HG03575 (cell line): ENCODE measurements around the gene CHMP4A.
"Not testable (repeated sequence)": the region's sequence is repeated elsewhere in the genome, so short reads cannot be mapped to it uniquely, and the experiment has no call there.

ENCODE experiments used
- ATAC-seq: cut with Tn5 transposase; IDR thresholded peaks from one replicate; pipeline ENCODE4 v1.9.1; 2021; ENCODE audit not compliant: unreplicated experiment, insufficient number of reproducible peaks, low FRiP score; ENCODE audit errors: extremely low read depth

The CHMP4A gene

DNA sequence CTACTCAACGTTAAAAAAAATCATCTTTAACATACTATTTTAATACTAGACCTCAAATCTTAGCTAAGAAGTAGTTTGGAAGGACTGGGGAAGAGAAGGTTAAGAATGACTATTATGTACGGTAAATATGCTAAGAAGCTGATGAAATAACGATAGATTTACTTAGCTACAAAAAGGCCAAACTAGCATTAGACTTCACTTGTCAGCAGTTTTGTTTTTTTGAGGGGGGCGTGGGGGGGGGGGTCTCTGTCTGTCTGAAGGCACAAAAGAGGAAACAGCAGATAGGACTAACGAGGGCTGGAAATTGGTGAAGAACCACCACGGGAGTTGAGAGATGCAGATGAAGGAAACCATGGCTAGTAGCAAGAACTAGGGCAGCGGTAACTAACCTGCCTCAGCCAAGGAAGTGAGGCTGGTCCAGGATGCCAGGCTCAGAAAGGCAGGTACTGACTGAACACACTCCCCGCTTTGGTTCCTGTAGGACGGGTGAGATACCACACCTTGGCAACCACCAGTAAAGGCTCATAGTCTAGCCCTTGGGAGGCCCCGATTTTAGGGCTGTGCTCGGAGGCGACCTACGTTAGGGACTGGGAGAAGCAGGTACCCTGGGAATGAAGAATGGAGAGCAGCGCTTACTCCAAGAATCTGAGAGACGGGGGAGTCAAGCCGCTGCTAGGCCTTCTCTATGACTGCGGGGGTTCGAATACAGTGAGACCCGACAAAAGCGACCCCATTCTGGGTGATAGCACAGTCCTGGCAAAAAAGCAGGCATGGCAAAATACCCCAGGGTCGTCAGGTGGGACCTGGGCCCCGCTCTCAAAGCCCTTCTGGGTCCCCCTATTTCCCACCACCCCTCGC lies 18.2 kb upstream of the CHMP4A start:
- no peak for ATAC-seq

DNA sequence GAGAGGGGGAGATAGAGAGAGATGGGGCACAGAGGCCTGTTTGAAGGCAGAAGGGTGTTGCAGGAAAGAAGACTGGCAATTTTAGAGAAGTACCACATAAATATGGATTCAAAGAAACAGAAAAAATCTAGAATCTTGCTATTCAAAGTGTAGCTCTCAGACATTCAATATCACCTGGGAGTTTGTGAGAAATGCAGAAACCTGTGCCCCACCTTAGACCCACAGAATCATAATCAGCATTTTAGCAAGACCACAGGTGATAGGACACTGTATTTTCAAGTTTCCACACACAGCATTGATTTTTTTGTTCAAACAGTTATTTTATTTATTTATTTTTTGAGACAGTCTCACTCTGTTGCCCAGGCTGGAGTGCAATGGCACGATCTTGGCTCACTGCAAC lies 15.6 kb upstream of the CHMP4A start:
- no peak for ATAC-seq

DNA sequence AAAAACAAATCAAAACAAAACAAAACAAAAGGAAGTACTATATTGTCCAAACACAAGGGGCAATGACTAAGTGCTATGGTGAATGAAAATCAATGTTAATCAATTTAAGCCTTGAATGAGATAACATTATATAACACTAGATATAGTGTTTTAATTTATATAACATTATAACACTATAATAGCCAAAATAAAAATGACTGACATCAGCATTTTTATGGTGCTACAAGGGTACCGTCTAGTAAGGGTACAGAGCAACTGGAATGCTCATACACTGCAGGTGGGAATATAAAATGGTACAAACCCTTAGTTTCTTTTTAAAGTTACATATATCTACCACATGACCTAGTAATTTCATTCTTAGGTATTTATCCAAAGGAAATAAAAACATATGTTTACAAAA lies 13.2 kb upstream of the CHMP4A start:
- no peak for ATAC-seq

DNA sequence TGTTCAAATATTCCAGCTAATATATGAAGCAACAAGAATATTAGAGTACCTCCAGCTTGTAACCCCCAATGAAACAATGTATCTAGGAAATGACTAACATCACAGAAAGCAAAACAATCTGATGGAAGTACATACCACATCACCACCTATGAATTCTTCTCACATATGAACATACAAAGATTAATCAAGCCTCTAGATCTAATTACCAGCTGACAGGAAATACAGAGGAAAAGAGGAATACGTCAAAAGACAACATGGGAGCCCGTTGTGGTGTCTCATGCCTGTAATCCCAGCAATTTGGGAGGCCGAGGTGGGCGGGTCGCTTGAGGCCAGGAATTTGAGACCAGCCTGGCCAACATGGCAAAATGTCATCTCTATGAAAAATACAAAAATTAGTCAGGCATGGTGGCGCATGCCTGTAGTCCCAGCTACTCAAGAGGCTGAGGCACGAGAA lies 11.4 kb upstream of the CHMP4A start:
- no peak for ATAC-seq

DNA sequence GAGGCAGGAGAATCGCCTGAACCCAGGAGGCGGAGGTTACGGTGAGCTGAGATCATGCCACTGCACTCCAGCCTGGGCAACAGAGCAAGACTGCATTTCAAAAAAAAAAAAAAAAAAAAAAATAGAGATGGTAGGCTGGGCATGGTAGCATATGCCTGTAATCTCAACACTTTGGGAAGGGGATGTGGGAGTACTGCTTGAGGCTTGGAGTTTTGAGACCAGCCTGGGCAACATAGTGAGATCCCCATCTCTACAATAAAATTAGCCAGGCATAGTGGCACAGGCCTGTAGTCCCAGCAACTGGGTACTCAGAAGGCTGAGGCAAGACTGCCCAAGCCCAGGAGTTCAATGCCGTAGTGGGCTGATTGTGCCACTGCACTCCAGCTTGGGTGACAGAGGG lies 9.7 kb upstream of the CHMP4A start:
- not testable (repeated sequence) for ATAC-seq

DNA sequence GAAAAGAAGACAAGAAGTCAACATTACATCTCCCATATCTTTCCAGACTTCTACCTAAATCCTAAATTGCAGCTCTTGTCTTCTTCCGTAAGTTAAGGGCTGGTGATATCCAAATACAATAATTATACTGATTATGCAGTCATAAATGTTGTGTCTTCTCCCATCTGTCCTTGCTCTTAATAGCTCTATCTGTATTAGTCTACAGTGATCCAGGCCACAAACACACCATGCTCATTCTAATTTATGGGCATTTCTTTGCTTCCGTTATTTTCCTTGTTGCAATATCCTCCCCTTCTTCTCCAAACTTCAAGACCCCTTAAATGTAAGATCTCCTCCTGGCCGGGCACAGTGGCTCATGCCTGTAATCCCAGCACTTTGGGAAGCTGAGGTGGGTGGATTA lies 6.2 kb upstream of the CHMP4A start:
- no peak for ATAC-seq

DNA sequence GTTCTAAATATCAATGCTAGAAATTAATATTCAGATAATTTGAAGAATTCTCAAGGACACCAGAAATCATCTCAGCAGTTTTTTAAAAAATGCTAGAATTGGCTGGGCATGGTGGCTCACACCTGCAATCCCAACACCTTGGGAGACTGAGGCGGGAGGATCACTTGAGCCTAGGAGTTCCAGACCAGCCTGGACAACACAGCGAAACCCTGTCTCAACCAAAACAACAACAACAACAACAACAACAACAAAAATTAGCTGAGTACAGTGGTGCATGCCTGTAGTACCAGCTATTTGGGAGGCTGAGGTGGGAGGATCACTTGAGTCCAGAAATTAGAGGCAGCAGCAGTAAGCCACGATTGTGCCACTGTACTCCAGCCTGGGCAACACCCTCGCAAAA lies 5.8 kb upstream of the CHMP4A start:
- no peak for ATAC-seq

DNA sequence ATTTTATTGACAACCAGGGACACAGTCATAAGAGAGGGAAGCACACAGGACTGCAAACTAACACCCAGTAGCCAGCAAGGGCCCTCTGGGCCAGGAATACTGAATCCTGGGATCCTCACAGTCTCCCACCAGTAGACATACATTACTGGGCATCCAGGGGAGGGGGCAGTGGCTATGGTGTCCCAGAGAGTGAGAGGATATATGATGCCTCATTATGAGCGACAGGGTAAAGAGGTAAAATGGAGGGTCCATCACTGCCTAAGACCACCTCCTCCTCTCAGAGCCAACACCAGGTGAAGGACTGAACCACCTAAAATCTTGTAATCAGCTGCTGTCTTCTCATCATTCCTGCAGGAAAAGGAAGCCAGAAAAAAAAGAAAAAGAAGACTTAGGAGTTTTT lies 3.6 kb upstream of the CHMP4A start:
- ATAC-seq, result not testable (repeated sequence)

DNA sequence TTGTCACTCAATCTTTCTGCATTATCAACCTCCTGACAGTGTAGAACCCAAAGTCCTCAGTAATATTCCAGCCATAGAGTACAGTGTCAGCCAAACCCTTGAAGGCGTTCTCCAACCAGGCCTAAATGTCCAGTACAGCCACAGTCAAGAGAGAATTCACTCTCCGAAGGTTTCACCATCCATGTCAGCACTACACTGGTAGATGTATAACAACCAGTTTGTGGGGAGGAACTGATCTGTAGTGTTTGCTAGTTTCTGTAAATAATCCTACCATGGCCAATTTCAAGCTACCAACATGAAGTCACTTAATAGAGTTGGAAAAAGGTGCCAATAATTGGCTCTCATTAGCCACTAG lies 3.0 kb upstream of the CHMP4A start:
- ATAC-seq, result no peak

DNA sequence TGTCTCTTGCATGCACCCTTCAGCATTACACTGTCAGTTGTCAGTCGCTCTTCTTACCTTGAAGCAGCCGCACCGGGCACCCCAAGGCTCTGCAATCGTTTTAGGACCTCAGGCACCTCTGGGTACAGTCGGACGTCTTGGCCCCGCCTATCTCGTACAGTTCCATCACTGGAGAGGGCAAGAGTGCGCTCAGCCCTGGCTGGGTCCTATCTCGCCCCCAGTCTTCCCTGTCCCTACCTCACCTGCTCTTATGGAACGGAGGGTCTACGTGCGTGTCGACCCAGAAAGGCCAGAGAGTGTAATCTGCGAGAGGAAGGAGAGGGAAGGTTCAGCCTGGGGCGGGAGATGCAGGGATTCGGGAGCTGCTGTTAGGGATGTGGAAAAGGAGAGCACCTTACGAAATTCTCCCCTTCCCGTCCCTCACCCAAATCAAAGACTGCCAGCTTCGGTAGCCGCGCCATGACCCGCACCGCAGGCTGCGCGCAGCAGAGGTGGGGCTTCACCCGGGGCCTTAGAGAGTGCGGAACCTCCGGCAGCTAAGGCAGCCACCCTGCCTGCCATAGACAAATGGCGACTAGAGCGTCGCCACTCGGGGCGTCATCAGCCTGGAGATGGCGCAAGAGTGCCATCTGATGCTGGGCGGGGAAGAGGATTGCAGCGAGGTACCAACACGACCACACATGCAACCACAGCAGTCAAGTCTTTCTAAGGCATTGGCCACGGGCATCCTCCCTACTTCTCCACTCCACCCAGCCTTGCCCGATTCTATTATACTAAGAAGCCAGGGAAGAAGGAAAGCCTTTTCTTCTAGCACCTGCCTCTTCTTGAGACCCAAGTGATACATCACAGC lies 2.4 kb upstream of the CHMP4A start, which contains the start of gene MDP1:
MDP1 (minus strand) TSS at position 572 of the 850 bp plus-strand sequence; CDS start at position 461, 111 bp downstream.
- peak; percentile 28 for ATAC-seq

DNA sequence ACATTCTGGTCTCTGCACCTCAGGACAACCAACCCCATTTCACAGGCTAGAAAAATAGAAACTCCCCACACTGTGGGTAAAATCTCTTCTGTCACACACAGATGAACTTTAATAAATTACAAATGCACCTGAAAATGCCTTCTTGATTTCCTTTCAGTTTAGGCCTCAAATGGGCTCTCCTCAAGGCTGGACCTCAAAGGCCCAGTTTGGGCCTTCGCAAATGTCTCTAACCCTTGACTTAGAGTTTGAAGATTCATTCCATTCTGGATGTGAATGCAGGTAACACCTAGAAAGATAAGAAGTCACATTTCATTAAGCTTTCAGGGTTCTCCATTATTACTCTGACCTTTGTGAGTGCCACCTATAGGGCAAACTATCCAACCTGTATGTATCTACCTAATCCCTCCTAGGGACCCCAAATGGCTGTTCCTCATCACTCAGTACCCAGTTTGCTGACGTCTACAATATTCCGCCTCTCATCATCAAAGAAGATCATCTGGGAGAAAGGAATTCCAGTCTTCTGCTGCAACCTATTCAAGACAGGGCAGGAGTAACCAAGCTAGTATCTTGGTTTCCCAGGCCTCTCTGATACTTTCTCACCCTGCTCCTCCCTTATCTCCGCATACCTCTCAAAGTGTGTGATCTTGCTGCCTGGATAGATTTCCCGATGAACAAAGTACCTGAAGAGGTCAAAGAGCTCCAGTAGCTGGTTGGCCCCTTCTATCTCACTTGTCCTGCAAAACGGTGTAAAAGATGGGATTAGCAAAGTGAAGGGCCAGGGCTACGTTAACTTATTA lies 776 bp upstream of the CHMP4A start:
- ATAC-seq, result no peak

DNA sequence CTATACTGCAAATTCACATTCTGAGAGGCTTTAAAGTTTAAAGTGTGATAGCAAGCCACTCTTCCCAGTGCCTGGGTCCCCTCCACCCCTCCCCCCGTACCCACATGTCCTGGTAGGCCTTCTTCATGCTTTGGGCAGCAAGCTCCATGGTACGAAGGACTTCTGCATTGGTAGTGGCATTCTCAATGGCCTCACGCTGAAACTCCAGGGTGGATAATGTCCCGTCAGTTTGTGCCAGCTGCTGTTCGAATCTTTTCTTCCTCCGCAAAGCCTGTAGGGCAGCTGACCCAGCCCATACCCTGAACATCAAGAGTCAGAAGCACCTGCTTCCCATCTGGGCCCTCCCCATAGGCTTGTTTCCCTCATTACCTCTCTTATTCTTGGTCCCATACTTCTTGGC lies 2.0 kb downstream of the CHMP4A start:
- no peak for ATAC-seq

DNA sequence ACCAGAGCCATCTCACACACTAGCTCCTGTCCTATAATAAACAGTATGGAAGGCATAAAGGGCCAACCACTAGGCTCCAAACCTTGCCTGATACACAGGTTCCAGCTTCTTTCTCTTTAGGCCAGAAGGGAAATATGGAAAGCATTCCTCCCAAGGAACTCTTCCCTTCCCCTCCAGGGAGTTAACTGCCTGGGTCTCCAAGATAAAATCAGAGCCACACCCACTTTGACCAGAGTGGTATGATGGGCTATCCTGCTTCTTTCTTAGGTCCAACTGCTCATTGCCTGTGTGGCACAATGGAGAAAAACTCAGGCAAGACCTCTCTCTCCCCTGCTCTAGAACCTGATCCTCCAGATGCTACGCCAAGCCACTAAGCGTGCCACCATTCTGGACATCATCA lies 5.7 kb downstream of the CHMP4A start:
- no peak for ATAC-seq

DNA sequence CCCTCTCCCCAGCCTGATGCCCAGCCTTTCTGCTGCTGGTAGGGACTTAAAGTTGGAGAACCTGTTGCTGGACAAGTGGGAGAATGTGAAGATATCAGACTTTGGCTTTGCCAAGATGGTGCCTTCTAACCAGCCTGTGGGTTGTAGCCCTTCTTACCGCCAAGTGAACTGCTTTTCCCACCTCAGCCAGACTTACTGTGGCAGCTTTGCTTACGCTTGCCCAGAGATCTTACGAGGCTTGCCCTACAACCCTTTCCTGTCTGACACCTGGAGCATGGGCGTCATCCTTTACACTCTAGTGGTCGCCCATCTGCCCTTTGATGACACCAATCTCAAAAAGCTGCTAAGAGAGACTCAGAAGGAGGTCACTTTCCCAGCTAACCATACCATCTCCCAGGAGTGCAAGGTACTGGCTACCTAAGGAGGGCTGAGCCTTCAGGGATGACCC lies 6.2 kb downstream of the CHMP4A start:
- no peak for ATAC-seq

DNA sequence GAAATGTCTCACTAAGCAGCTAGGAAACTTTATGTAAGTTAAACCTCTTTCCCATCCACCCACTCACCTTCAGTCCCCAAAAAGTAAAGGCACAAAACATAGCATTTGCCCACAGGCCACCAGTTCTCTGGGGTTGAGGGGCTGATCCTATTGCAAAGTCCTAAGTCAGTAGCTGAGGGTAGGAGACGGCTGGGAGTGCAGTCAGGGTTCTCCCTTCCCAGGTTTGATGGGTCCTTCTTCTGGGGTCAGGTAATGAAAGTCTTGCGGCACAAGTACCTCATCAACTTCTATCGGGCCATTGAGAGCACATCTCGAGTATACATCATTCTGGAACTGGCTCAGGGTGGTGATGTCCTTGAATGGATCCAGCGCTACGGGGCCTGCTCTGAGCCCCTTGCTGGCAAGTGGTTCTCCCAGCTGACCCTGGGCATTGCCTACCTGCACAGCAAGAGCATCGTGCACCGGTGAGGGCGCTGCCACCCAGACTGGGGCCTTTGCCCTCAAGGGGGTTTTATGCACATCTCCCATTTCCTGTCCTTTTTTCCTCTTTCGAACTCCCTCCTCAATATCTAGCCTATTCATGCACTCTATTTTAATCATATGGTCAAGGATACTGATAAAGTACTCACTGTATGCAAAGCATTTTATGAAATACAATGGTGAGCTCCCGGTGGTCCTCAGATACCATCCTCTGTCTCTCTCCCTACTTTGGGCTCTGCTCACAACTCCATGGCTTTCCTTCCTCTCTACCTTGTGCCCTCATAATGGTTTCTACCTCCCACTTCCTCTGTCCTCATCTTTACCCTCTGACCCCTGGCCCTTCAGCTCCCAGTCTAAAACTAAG lies 6.8 kb downstream of the CHMP4A start:
- ATAC-seq, result no peak

DNA sequence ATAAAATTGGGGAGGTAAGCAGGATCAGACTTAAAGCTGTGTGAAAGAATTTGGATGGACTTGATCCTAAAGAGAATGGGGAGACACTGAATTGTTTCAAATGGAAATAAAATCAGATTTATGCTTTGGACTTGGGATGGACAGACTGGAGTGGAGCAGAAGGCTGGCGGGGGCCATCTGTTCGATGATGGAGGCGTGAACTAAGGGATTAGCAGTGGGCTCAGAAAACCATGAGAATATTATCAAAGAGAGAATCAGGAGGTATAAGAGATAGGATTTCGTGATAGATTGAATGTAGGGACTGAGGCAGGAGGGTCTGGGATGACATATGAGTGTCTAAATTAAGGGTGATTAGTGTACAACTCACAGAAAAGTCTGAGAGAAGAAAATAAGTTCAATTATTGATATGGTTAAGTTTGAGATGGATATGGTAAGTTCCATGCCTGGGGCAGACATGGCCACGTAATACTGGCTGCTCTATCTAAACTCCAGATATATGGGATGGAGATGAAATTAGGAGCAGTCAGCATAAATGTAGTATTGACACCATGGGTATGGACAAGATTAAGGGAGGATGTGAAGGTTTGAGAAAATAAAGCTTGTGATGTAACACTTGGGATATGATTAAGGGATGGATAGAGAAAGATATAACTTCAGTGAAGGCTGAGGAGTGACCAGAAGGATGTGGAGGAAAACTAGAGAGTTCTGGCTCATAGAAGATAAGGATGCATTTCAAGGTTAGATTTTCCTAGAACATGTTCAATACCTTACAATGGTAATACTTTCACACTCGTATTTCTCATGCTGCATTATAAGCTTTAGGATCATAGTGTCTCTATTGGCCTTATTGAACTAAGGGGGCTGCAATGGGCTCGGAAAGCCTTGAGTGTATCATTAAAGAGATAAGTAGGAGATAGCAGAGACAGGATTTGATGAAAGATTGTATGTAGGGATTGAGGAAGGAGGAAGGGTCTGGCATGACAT lies 8.8 kb downstream of the CHMP4A start:
- ATAC-seq, result no peak

DNA sequence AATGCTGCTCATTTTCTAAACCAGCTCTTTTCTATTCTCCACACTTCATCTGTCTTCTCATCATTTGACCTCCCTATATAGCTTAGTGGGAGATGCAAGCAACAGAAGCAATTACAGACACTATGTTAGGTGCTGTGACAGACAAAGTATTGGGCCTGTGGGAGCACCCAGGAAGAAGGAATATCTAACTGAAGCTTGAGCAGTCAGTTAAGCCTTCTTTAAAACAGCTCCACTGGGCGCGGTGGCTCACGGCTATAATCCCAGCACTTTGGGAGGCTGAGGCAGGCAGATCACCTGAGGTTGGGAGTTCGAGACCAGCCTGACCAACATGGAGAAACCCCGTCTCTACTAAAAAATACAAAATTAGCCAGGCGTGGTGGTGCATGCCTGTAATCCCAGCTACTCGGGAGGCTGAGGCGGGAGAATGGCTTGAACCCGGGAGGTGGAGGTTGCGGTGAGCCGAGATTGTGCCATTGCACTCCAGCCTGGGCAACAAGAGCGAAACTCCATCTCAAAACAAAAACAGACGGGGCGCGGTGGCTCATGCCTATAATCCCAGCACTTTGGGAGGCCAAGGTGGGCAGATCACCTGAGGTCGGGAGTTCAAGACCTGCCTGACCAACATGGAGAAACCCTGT lies 9.9 kb downstream of the CHMP4A start:
- ATAC-seq, result not testable (repeated sequence)
